GM21528 (cell line): ENCODE results near the gene MPHOSPH9.

Experiments
- ATAC-seq: cut with Tn5 transposase; IDR thresholded peaks from one replicate; pipeline ENCODE4 v1.9.1; 2021; ENCODE audit warnings: mild to moderate bottlenecking, moderate library complexity; ENCODE audit not compliant: unreplicated experiment, low FRiP score

The MPHOSPH9 gene

DNA sequence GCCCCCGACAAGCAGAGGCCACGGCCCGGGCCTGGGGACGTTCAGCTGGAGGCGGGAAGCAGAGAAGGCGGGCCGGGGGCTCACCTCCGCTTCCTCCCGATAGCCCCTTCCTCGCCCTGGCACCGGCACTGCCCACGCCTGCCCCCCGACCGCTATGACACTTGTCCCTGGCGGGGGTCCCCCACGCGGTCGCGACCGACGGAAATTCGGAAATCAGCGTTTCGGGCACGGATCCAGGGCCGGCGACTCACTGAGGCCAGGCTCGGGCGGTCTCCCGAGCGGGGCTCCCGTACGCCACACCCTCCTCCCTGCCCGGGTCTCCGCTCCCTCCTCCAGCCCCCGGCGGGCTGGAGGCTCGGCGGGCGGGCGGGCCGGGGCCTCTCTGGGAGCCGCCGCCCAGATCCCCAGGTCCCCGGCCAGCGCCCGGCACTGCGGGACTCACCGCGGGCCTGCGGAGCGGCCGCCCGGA lies 82.6 kb downstream of the MPHOSPH9 start:
- ATAC-seq = no peak

DNA sequence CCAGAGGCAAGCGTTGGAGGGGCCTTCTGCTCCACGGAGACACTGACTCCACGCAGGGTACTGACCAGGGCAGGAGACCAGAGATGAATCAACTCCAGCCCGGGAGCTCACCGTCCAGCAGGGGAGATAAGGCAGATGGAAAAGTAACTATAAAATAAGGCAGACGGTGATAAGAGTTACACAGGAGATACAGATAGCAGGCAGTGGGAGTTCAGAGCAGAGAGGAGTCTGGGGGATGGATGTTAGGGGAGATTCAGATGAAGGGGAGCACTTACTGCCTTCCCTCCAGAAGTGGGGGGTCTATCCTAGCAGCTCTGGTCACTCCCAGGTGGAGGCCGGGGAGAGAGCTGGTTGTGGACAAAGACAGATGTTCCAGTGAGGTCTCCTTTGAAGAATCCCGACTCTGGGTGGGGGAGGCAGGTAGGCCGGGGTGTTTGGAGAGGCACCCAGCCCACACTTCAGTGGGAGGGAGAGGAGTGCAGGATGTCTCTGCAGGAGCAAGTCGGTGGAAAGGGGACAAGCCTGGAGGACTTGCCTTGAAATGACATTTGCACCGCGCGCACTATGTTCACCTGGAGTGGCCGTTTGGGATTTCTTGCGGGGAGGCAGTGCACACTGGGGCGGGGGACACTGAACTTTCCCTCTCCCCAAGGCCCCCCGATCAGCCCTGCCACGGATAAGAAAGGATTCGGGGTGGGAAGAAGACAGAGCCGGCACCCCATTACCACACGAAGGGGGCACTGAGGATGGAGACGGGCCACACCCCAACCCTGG lies 83.3 kb downstream of the MPHOSPH9 start:
- ATAC-seq = no peak

DNA sequence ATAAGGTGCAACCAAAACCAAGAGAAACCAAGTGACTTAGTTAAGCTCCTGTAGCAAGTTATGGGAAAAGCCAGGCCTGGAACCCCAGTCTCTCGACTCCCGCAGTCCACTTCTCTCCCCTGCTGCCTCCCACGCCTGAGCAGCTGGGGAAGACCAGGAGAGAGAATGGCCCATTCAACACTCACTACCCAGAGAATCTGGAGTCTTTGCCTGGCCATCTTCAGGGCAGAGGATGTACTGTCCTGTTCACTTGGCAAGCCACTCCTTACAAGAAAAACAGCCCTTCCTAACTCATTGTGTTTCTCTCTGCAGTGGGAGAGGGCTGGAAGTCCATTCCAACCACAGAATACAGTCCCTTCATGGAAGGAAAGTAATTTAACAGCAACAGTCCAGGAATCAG lies 83.9 kb downstream of the MPHOSPH9 start:
- ATAC-seq = no peak

DNA sequence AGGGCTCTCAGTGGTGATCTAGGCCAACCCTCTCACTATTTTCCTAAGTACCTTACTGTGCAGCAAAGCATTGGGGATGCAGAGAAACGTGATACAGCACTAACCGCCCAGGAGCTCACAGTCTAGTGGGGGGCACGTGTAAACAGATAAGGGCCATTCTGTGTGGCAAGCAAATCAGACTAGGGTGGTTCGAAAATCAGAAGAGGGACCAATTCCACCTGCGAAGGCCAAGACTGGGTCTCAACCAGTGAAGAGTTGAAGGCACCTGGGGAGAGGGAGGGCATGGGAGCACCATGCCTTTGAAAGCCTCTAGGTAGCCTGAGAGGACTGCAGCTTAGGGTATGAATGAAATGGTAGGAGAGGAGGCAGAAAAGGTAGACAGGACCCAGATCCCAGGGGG lies 84.3 kb downstream of the MPHOSPH9 start:
- ATAC-seq = no peak

DNA sequence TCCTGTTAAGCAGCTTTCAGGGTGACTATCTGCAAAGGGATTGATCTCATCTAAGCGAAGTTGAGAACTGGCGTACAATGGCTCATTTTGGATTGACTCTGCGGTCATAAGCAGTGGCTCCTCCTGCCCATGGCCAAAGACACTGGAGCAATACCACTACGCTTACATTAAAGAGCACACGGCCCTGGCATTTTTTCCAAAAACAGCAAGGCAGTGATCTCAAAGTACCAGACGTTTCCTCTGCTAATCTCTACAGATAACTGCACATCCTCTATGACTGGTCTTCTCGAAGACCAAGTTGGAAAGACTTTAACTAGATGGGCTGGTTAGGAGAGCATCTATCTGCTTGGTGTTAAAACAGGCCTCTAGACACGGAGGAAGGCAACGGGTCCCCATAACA lies 84.7 kb downstream of the MPHOSPH9 start:
- ATAC-seq = no peak

DNA sequence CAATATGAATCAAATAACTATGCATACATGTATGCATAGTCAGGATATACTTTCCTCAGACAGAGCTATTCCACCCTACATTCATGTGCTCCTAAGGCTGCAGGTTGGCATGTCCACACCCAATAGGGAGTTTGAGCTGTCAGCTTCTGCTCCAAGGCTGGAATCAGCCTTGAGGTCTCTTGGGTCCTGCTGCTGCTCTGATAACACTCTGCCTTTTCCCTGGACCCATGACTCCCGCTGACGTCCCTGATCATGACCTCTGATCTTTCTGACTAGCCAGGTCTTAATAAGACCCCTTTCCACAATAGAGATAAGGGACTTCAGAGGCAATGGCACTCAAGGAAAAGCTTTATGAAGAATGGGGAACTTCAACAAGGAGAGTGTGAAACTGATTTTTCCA lies 87.7 kb downstream of the MPHOSPH9 start:
- ATAC-seq = no peak

DNA sequence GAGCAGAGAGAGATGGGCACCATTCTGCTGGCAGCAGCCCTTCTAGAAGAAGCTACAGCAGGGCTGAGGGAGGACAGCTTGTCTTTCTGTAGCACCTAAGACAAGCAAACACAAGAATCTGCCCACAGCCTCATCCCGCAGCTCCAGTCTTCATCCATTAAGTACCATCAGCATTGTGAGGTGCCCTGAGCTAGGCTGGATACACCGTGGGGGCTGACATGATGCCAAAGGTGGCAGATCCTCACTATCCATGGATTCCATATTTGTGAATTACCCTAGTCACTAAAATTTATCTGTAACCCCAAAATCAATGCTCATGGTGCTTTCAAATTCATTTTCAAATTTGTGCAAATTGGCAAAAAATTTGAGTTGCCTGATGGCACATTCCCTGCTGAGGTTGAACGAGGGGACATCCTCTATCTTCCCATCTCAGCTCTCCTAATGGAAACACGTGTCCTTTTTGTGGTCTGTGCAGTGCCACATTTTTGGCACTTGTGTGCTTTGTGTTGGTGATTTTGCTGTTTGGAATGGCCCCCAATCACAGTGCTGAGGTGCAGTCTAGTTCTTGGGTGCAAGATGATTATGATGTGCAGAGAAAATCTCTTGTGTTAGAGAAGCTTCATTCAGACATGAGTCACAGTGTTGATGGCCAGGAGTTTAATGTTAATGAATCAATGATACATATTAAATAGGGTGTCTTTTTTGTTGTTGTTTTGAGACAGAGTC lies 89.0 kb downstream of the MPHOSPH9 start:
- no peak for ATAC-seq

DNA sequence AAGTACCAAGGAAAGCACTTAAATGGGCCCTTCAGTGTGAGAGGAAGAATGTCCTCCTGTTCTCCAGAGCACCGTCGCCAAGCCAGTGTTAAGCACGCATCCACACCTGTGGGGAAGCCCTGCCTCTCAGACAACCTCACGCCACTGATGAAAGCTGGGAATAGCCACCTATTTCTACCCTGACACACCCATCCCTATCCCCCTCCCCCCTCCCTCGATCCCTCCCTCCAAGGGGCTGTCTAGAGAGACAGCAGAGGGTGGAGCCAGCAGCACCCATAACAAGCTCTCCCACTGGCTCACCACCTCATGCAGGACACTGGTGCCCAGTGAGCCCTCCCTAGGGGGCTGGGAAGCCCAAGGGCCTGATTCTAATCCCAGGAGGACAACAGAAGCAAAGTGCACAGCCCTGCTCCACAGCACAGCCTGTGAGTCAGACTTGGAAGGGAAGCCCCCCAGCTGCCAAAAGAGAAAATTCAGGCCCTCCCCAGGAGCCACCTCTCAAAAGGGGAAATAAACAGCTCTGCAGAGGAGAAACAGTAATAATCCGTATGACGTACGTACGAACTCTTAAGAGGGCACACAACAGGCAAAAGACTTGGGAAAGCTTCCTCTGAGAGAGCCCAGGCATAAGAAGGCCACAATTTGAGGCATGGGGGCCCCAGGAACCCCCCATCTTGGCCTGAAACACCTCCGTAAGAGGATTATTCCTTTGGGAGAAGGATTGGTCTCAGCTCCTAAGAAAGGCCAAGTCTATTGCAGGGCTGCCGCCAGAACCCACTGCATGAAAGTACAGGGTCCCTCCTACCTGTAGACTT lies 89.8 kb downstream of the MPHOSPH9 start:
- ATAC-seq = no peak

DNA sequence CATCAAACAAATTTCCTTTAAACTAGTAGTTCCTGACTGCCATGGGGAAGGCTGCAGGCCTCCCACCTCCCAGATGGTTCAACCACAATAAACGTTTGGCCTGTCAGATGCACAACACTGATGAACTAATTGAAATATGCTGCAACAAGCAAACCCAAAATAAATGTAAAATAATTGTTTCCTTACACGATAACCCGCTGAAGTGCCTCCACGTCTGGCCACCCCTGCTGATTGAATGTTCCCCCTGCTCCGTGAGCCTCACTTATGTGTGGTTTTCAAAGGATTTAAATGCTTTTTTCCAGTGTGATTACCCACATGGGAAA lies 90.5 kb downstream of the MPHOSPH9 start:
- ATAC-seq = no peak

DNA sequence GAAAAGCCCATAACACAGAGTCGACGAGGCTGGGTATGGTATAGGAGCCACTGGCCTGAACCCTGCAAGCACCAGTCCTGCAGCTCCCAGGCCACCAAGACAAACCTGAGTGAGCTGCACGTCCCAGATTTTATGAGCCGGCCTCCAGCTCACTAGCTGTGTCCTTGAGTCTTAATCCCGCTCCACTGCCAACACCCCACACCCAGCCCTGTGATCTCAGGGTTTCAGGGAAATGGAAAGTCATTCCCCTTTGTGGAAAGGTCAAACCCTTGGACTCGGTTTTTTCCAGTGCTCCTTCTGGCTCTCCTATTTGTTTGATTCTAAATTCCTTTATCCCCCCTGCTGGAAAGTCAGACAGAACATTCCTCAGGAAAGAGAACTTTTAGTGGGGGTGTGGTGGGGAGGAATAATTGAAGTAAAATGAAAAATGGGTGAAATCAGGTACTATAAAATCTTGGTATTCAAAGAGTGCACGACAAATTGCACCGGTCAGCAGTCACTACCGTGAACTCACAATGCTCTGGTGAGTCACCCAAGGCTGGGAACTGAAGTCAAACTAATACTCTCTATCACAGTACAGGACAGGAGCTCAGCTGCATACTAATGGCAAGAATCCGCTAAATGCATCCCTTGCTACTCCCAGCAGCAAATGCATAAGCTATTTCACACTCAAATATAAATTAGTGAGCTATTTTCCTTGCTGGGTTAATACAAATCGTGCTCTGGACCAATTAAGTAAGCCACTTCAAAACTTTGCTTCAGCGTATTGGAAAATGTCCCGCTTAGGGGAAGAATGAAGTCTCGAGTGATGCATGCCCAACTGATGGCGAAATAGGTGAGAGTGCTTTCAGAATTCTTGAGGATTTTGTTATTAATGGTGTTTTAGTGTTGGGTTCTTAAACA lies 91.1 kb downstream of the MPHOSPH9 start:
- no peak for ATAC-seq

DNA sequence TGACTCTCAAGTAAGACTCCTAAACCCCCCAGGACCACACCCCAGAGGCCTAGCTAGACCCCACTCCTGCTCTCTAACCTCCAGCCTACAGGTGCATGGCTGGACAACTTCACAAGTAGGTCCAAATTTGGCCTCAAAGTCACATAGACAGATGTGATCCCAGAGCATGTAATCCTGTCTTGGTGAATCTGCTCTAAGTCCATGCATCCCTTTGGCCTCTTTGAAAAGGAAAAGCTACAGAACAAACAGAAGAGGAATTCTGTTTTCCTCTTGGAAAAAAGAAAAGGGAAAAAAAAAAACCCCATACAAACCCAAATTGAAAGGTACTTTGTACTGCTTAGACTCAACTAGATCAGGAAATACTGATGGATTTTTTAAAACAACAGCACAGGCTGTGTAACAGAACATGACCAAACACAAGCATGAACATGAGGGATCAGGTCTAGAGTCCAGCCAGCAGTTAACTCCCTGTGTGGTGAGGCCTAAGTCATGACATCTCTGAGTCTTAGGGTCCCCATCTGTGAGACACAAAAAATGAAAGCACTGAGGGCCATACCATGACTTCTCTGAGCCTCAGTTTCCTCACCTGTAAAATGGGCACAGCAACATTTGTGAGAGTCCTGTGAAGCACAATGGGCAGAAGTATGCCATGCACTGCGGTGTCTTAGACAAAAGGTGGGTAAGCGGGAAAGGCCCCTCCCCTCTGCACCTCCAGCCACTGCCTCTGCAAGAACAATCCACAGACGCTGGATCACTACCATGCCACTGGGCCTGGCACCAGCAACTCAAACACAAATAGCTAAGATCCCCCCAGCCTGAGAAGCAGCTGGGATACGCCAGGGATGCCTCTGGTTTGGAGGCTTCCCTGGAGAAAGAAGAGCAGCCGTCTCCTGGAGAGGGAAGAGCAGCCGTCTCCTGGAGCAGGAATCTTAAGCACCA lies 92.0 kb downstream of the MPHOSPH9 start:
- ATAC-seq = no peak

DNA sequence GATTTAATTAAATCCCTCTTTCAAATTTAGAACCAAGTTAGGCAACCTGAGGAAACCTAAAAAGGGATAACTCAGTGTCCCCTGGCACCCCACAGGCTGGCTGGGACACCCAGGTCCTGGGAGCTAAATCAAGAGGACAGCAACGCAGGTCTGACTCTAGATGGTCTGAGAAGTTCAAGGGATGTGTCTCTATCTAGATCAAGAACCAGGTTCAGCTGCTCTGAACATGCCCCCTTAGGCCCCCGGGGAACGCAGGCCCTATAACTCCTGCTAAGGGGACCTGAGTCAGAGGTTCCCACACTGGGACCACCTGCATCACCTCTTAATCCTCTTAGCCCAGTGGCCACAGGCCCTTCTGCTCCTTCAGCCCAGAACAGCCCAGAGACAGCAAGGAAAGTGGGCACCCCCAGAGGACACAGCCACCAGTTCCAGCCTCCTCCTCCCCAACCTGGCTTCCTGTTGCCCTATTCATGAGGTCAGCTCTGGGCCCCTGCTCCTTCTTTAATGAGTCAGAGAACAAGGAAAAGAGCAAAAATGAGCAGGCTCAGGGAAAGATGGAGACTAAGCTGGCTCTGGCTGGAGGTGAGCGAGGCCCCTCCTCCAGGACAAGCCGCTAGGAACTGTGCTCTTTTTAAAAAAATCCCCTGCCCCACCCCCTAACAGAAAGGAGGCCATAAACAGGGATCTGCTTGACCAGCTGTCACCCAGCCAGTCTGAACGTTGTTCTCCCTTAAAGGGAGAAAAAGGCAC lies 92.8 kb downstream of the MPHOSPH9 start:
- ATAC-seq = no peak

DNA sequence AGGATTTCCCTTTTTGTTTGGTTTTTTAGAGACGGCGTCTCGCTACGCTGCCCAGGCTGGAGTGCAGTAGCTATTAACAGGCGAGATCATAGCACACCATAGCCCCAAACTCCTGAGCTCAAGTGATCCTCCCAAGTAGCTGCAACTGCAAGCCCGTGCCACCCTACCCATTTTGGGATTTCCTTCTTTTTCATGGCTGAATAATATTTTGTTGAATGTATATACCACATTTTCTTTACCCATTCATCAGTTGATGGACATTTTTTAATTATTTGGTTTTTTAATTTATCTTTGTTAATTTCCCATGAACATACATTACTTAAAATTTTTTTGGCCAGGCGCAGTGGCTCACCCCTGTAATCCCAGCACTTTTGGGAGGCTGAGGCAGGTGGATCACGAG lies 97.3 kb downstream of the MPHOSPH9 start:
- no peak for ATAC-seq

DNA sequence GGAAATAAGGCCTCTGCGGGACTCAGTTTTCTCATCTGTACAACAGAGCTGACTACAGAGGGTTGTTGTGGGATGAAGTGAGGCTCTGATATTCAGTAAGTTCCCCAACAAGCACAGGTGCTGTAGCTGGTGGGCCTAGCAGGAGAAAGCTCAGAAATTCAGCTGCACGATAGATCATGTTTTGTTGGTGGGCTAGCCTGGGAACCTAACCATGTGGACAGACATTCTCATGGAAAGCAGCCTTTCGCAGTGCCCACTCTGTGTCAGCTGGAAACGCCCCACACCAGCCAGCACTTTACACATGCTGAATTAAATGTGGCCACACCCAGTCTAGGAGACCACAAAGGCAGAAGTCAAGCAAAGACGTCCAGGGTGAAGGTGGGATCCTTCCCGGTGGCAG lies 98.1 kb downstream of the MPHOSPH9 start:
- no peak for ATAC-seq

DNA sequence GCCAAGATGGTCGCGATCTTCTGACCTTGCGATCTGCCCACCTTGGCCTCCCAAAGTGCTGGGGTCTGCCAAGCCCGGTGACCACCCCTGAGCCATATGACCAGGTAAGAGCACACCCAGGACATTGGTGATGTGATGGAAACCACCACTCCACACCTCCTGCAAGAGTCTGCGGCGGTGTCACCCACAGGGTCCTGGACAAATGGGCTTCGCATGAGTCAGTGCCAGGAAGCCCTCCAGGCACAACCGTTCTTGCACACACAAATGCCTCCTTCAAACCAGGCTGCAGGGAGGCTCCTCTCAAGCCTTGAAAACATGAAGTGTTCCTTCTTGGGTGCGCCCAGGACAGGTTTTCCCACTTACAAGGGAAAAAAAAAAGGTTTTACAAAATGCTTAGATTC lies 98.7 kb downstream of the MPHOSPH9 start:
- ATAC-seq = no peak

DNA sequence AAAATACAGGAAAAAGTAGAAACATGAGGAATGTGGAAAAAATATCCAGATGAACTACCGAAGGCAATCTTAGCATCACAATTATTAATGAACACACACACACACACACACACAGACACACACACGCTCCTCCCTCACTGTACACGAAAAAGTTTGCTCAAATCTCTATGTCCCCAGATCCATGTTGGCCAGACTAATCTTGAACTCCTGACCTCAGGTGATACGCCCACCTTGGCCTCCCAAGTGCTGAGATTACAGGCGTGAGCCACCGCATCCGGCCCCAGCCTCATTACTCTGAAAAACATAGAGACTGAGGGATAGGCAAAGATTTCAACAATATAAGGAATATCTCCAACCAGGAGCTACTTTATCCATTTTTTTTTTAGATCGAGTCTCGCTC lies 99.2 kb downstream of the MPHOSPH9 start:
- ATAC-seq = no peak

DNA sequence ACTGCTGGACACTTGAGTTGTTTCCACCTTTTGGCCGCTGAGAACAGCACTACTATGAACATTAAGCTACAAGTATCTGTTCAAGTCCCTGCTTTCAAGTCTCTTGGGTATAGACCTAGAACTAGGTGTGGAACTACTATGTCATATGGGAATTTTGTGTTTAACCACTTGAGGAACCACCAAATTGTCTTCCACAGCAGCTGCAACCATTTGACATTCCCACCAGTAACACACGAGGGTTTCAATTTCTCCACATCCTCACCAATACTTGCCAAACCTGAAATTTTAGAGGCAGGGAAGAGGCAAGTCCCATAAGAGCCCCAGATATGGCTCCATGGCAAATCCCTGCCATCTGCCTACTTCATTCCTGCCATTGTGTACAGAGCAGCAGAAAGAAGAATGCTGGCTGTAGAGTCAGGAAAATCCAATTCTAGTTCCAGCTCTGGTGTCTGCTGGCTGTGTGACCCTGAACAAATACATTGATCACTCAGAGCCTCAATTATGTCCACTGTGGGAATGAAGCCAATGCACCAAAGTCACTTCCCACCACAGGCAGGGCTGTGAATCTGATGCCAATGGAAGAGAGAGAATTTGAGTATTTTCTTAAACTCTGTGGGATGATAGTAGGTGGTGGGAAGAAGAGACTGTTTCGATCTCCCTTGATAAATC lies 99.9 kb downstream of the MPHOSPH9 start:
- ATAC-seq = no peak

DNA sequence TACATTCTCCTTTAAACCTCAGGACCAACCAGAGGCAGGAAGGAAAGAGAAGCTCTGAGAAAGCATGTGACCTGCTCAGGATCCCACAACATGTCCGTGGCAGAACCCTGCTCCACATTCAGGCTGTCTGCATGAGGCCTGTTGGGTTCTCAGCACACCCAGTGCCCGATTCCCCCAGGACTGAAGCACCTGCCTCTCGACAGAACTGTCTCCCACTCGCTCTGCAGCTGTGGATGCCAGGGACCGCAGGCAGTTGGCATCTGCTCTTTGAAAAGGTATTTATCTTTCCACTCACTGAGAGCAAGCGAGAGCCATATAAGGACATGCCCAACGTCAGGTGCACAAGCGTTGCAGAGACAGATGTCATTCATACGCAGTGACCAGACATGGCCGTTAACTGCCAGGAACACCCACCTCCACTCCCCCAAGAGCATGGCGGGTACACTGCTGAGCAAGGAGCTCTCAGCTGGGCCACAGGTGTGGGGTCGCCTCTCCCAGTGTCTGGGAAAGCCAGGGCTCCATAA lies 101.0 kb downstream of the MPHOSPH9 start:
- no peak for ATAC-seq
